ENCODE data around the gene DLG4.

The DLG4 gene

GRCh38 chr17:7219812-7220592 lies at the start of gene DLG4, which contains the start of gene ACADVL:
Gene DLG4, minus strand, starts transcription at chr17:7219836.
Gene ACADVL, plus strand, starts transcription at chr17:7219938. Its CDS starts 47 bp downstream, at chr17:7219985.
- DNase-seq (ENCODE audit: low spot score): peak; percentile 93
- no peak for TF ChIP-seq CTCF (IDR thresholded peaks at IDR 0.05; ENCODE audit: borderline replicate concordance, control extremely low read depth, extremely low read depth, insufficient read depth, missing control alignments)
- in situ Hi-C loops (cut with MboI; ENCODE audit: low sequenced_read_pairs, unreplicated experiment): no loop called here

- in situ Hi-C loops (cut with MboI; ENCODE audit: low sequenced_read_pairs, unreplicated experiment): no loop called here
- DNase-seq (ENCODE audit: low spot score): no peak
- no peak for TF ChIP-seq CTCF (IDR thresholded peaks at IDR 0.05; ENCODE audit: borderline replicate concordance, control extremely low read depth, extremely low read depth, insufficient read depth, missing control alignments)
Measured at GRCh38 chr17:7266784-7267183, 47.1 kb upstream of the DLG4 start.

- no peak for DNase-seq (ENCODE audit: low spot score)
- no peak for TF ChIP-seq CTCF (IDR thresholded peaks at IDR 0.05; ENCODE audit: borderline replicate concordance, control extremely low read depth, extremely low read depth, insufficient read depth, missing control alignments)
- in situ Hi-C loops (cut with MboI; ENCODE audit: low sequenced_read_pairs, unreplicated experiment): no loop called here
Measured at GRCh38 chr17:7263801-7264078, 44.1 kb upstream of the DLG4 start.

GRCh38 chr17:7262935-7263800 lies 43.5 kb upstream of the DLG4 start:
- DNase-seq (ENCODE audit: low spot score): no peak
- no peak for TF ChIP-seq CTCF (IDR thresholded peaks at IDR 0.05; ENCODE audit: borderline replicate concordance, control extremely low read depth, extremely low read depth, insufficient read depth, missing control alignments)
- in situ Hi-C loops (cut with MboI; ENCODE audit: low sequenced_read_pairs, unreplicated experiment): no loop called here

- in situ Hi-C loops (cut with MboI; ENCODE audit: low sequenced_read_pairs, unreplicated experiment): no loop called here
- no peak for DNase-seq (ENCODE audit: low spot score)
- no peak for TF ChIP-seq CTCF (IDR thresholded peaks at IDR 0.05; ENCODE audit: borderline replicate concordance, control extremely low read depth, extremely low read depth, insufficient read depth, missing control alignments)
Measured at GRCh38 chr17:7262192-7262934, 42.7 kb upstream of the DLG4 start, which contains the start of gene CLDN7. Gene CLDN7, minus strand, starts transcription at chr17:7262478. Its CDS starts 435 bp downstream, at chr17:7262043.

Measured in GM13976 (cell line).